Stimulated activated CD8-positive, alpha-beta memory T cell treated with anti-CD3 and anti-CD28 coated beads, Interleukin-12 subunit alpha, Interleukin-12 subunit beta, amount 100 ng/mL, for 1 hour (primary cell): Measurements from ENCODE around the gene PLEKHA6.

Source experiments
- DNase-seq: peaks from one replicate; pipeline ENCODE4 v3.0.0-alpha.2; 2020; ENCODE audit warnings: low read depth

Gene PLEKHA6

GRCh38 chr1:204213668-204214662, 145.8 kb downstream of the PLEKHA6 start, which contains the start of gene GOLT1A:
Gene GOLT1A, minus strand, starts transcription at chr1:204213988. Its CDS starts 82 bp downstream, at chr1:204213906.
- no peak for DNase-seq

GRCh38 chr1:204212715-204213114, 147.0 kb downstream of the PLEKHA6 start:
- DNase-seq = no peak

DNA sequence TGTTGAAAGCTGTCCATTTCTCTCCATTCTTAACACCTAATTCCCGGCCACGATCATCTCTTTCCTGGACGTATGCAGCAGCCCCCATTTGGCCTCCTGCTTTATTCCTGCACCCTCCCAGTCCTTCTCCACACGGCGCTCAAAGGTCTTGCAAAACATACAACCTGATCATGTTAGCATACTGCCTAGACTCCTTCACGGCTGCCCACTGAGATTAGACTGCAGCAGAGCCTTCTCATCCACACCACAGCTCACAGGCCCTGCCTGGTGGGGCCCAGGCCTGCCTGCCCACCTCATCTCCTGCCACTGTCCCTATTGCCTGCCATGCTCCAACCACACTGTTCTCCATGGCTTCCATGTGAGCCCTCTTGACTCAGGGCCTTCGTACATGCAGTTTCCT, 148.7 kb downstream of the PLEKHA6 start:
- DNase-seq = no peak

- DNase-seq = peak; percentile 60
These were observed 152.6 kb downstream of the PLEKHA6 start for GRCh38 chr1:204207136-204207616.

GRCh38 chr1:204206121-204206520, 153.6 kb downstream of the PLEKHA6 start:
- no peak for DNase-seq

- DNase-seq = no peak
These were observed 154.2 kb downstream of the PLEKHA6 start for GRCh38 chr1:204205486-204205885.

DNA sequence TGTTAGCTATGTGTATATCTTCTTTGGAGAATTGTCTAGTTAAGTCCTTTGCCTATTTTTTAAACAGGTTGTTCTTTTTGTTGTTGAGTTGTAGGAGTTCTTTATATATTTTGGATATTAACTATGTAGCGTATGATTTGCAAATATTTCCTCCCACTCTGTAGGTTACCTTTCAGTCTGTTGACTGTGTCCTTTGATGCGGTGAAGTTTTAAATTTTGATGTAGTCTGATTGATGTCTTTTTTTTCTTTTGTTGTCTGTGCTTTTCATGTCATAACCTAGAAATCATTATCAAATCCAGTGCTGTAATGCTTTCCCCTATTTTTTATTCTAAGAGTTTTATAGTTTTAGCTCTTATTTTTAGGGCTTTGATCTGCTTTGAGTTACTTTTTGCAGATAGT, 154.8 kb downstream of the PLEKHA6 start:
- DNase-seq = no peak

DNA sequence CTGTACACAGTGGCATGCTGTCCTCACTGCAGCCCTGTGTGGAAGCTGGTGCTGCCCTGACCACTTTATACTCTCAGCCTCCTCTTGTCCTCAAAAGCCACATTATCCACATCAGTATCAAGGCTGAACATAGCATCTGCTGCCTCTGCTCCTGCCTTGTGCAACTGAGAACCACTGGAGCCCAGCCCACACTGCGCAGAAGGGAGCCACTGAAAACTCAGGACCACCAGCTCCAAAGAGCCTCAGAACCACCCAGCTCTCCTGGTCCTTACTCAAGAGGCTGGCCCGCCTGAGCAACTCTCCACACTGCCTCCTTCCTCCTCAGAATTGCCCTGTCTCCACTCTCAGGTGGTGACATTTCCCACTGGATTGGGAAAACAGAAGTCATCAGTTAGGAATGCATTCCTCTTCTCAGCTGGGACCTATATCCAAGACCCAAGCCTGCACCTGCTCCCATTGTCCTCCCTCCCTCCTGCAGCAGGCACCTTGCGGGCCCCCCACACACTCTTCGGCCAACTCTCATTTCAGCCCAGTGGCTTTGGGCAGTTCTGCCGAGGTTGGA, 156.4 kb downstream of the PLEKHA6 start:
- DNase-seq = no peak

GRCh38 chr1:204202481-204202880, 157.2 kb downstream of the PLEKHA6 start:
- no peak for DNase-seq

- DNase-seq = no peak
These were observed 158.2 kb downstream of the PLEKHA6 start for GRCh38 chr1:204201348-204202040.

DNA sequence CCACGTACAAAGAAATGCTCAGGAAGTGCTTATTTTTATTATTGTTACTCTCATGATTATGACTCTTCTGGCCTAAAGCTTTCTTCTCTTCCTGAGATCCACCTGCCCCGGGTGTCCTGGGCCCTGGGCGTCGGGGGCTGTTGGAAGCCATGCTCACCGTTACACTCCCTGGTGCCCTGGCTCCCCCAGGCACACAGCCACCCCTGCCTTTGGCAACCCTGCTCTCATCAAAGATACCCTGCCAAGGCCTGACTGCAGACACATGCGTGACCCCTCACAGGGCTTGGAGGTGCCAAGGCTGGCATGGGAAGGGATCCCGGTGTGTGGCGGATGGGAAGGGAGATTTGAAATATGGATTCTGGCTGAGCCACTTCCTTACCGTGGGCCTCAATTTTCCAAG, 160.2 kb downstream of the PLEKHA6 start:
- DNase-seq = no peak

DNA sequence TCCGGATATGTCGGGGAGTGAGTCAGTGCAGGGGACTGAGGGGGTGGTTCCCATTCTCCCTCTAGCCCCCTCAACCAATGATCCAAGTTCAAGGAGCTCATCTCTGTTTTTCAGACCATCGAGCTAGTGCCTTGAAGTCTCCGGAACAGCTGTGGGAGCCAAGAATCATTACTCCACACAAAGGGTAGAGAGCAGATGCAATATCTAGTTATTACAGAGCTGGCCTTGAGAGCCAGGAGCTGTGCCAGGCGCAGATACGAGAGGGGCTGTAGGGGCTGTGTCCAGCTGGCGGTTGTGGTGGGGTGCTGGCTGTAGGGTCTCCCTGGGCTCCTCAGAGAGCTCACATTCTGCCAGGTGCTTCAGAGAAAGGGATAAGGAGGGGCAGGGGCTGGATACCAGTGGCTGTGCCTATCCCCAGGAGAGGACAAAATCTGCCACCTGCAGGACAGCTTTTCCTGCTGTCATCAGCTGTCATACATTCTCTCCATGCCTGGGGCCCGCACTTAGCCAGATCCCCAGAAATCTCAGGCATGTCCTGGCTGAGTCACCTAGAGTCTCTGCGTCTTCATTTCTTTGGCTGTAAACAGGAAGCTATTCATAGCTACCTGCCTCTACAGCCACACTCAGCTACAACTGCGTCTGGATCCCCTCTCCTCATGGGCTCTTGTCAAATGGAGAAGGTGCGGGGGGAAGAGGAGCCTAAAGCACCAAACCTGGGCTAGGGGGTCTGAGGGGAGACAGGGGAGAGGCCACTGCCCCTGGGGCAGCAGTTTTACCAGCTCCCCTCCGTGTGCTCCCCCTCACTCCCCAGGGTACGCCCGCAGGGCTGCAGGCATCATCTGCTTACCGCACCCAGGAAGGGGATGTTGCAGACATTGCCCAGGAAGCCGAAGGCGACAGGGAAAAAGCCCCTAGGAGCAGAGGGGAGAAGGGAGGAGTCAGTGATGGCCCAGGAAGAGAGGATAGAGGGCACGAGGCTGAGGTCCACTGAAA, 161.1 kb downstream of the PLEKHA6 start:
- no peak for DNase-seq

DNA sequence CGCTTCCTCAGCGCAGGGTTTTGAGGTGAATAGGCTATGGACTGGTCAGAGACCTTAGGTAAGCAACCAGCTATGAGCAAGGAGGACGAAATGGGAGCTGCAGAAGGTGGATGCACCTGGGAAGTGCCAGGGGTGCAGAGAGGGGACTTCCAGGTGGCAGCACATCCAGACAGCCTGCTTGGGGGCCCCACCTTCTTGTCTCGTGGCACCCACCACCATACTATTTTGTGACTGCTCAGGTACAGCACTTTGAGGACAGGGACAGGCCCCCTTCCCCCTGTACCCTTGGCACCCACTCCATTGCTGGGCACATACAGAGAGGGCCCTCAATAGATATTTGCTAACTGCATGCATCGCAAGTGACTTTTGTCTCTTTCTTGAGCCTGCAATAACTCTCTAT, 162.7 kb downstream of the PLEKHA6 start:
- DNase-seq = no peak

DNA sequence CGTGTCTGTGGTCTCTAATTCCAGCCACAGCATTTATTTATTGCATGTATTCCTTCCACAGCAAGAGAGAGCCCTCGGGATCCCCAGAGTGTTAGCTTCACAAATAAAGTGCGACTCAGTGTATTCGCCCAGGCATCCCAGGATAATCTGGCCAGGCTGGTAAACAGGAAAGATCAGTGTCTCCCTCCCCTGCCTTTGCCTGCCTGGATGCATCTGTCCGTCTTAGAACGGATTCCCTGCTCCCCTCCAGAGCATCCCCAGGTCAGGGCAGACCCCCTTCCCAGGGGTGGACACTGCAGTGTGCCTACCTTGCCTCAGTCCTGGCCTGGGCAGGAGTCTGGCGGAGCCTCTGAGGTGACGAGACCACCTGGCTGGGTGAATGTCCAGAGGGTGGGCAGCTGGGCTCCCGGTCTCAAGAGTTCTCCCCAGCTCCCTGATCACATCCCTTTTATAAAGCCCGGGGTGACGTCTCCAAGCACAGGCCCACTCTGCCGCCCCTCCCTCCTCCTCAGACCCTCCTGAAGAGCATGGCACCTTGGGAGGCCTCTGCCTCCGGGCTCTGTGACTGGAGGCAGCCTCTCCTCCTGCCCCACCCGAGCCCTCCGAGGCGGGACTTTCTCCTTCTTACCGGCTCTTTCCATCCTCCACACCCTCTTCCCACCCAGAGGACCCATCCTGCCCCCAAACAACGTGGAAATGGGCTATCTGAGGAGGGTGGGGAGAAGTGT, 163.5 kb downstream of the PLEKHA6 start, which contains the start of gene KISS1:
Gene KISS1, minus strand, starts transcription at position 424 of the 728 bp plus-strand sequence. CDS start 3,615 bp downstream, outside the sequence.
- DNase-seq = no peak

DNA sequence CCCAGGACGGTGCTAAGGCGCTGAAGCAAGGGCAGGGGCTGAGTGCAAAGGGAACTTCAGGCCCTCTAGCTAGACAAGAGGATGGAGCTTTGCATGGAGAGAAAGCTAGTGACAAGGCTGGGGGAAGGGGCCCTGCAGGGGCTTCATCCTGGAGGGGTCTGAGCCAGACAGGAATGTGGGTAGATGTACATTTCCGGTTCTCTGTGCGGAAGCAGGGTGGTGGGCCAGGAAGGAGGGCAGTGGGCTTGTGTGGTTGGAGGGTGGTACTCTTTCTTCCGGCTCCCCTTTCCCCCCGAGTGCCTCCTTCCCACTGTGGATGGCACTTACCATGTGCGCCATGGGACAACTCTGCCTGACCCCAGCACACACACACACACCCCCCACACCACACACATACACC, 165.0 kb downstream of the PLEKHA6 start:
- DNase-seq = no peak

DNA sequence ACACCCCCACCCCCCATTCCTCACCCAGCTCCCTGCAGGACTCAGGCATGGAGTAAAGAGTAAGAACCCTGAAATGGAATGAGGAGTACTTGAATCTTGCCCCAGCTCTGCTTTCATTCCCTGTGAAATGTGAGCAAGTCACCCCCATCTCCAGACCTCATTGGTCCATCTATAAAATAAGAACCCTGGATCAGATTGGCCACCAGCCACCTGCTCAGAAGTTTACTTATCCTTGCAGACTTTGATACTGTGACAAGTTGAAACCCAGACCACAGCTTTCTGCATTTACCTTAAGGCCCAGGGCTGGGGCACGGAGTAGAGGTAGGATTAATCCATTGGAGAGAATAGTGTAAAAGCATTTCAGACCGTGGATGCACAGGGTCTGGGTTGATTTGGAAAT, 165.6 kb downstream of the PLEKHA6 start:
- no peak for DNase-seq

GRCh38 chr1:204192589-204193352, 167.0 kb downstream of the PLEKHA6 start:
- DNase-seq = no peak

GRCh38 chr1:204192046-204192445, 167.7 kb downstream of the PLEKHA6 start:
- DNase-seq = no peak

DNA sequence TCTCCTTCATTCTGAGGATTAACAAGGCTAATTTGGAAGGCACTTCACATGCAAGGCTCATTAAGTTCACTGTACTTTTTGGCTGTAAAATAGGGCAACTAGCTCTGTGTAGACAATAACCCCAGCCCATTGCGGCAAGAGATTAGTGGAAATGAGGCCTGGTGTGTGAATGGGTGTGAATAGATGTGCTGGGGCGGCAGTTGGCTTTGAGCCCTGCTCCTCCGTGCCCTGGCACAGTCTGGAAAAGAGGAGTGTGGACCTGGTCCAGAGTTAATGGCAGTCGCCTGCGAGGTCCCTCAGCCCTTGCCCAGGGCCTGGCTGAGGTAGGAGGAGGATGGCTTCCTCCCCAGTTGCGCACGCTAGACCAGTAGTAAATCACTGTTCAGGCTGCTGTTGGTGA, 168.3 kb downstream of the PLEKHA6 start:
- no peak for DNase-seq
